Muscle layer of colon (tissue), 2 donors: ENCODE results near the gene ZSWIM6.

Experiments
- H3K27ac ChIP-seq: one replicate; pipeline ENCODE4 v1.7.0; 2013; ENCODE audit warnings: low read depth, mild to moderate bottlenecking, low read length, moderate library complexity
- H3K27me3 ChIP-seq, 2 donors: one replicate each; pipeline ENCODE4 v1.7.0; 2013; ENCODE audit warnings: low read length in 2 of 2, mild to moderate bottlenecking in 2 of 2; ENCODE audit not compliant: insufficient read depth in 2 of 2, control insufficient read depth in 1 of 2
- H3K36me3 ChIP-seq: one replicate; pipeline ENCODE4 v1.7.0; 2013; ENCODE audit warnings: mild to moderate bottlenecking, low read length; ENCODE audit not compliant: insufficient read depth
- H3K4me1 ChIP-seq: one replicate; pipeline ENCODE4 v1.7.0; 2013; ENCODE audit warnings: mild to moderate bottlenecking, low read length; ENCODE audit not compliant: insufficient read depth
- H3K4me3 ChIP-seq, 2 donors: one replicate each; pipeline ENCODE4 v1.7.0; 2013; ENCODE audit warnings: low read length in 2 of 2, low read depth in 1 of 2, mild to moderate bottlenecking in 1 of 2, moderate library complexity in 1 of 2
- H3K9ac ChIP-seq: one replicate; pipeline ENCODE4 v1.7.0; 2013; ENCODE audit warnings: low read length
- H3K9me3 ChIP-seq: one replicate; pipeline ENCODE4 v1.7.0; 2013; ENCODE audit warnings: mild to moderate bottlenecking, low read length
- donor health status: abdominal sarcoma.
- donor health status: Adenocarcinoma of cecum.

ZSWIM6 gene

DNA sequence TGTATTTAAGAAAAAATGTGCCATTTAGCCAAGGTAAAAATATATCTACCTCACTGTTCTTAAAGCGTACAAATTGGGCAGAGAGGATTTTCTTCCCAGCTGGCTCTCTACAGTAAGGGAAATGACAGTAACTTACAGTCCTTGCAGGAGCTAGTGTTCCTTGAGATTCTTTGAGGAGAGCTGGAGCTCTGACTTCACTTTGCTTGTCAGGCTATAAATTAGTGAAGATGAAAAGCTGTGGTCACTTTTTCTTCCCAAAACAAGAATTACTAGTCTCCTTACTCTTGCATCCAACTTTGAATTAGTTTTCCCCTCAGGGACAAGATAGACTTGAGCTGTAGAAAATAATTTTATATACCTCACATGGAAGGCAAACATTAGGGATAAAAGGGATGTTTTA is 129.9 kb downstream of the ZSWIM6 start:
- no peaks in the 10 kb centered on the region for H3K36me3 ChIP-seq
- H3K9ac ChIP-seq: no peak overlapping the region
- H3K27ac ChIP-seq: no peak overlapping the region
- no peak overlapping the region for H3K4me3 ChIP-seq
- no peaks in the 10 kb centered on the region for H3K9me3 ChIP-seq
- peaks cover 20% of the 10 kb centered on the region for H3K4me1 ChIP-seq
- H3K27me3 ChIP-seq: no peaks in the 10 kb centered on the region

DNA sequence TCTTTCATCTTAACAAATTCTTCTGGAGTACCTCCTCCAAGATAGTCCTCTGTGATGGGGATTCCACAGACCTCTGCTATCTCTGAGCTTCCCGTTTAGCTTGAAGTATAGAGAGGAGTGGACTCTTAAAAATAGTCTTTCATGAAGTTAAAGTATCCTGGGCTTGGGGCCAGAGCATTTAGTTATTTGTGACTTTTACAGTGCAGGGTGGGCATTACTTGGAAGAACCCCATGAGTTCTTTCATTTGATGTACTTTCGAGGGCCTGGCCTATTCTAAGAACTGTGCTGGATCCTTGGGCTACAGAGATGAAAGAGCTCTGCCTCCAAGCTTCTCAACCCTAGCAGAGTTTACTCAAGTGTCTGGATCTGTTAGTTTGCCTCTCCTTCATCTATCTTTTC is 131.5 kb downstream of the ZSWIM6 start:
- peaks cover 29% of the 10 kb centered on the region for H3K4me1 ChIP-seq
- no peaks in the 10 kb centered on the region for H3K9me3 ChIP-seq
- no peaks in the 10 kb centered on the region for H3K36me3 ChIP-seq

DNA sequence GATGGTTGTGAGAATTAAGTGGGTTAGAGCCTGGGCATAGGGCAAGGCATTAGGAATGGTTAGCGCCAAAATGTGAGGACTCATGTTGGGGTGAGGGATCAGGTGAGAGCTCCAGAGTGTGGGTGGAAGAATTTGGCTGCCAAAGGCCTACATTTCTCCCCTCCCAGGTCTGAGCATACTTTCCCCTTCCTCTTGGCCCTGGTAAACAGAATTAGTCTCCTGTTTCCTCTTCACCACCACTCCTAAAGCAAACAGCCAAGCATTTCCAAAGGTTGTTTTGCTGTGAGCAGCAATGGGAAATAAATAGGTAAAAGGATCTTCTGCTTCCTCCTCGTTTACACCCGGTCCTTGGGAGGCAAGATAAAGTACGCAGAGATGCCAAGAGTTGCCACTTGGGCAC is 132.5 kb downstream of the ZSWIM6 start:
- H3K27me3 ChIP-seq: no peaks in the 10 kb centered on the region
- H3K9ac ChIP-seq: no peak overlapping the region
- H3K36me3 ChIP-seq: no peaks in the 10 kb centered on the region
- no peaks in the 10 kb centered on the region for H3K9me3 ChIP-seq
- H3K27ac ChIP-seq: no peak overlapping the region
- no peak overlapping the region for H3K4me3 ChIP-seq
- H3K4me1 ChIP-seq: peaks cover 33% of the 10 kb centered on the region

More for the DNA sequence above, 131.5 kb downstream of the ZSWIM6 start:
- Histone ChIP-seq H3K9ac (no peak overlapping the region), H3K27ac (no peak overlapping the region), H3K27me3 (no peaks in the 10 kb centered on the region), H3K4me3 (no peak overlapping the region)

DNA sequence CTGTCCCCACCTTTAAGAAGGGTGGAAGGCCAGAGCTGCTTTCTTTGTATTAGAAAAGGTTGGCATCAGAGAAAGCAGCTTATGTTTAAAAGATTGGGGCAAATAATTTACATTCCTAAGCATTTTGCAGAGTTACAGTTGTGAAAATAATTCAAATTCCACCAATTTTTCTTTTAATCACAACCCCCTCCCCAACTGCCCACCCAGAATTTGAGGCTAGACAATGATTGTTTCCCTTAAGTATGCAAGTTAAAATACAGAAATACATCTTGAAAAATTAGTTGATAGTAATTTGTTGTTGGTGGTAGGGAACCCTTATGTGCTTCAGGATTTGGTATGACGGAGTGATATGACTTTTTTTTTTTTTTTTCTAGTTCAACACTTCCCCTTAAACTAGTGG is 133.0 kb downstream of the ZSWIM6 start:
- peaks cover 33% of the 10 kb centered on the region for H3K4me1 ChIP-seq
- no peak overlapping the region for H3K4me3 ChIP-seq
- H3K9me3 ChIP-seq: no peaks in the 10 kb centered on the region
- no peaks in the 10 kb centered on the region for H3K36me3 ChIP-seq
- H3K27me3 ChIP-seq: no peaks in the 10 kb centered on the region
- H3K27ac ChIP-seq: no peak overlapping the region
- no peak overlapping the region for H3K9ac ChIP-seq

DNA sequence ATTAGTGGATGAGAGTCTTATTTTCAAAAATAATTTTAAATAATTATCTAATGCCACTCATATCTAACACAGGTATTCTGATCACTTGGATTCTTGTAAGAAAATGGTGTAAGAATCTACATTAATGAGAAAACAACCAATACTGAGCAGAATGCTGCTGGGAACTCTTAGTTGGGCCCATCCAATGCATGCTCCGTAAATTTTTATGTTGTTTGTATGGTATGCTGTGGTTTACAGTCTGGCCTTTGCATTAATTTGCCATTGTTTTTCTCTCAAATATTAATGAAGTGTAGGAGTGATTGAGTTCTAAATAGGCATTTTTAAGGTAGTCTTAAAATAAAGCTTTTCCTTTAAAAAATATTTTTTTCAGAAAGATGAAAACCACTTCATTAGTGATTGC is 133.4 kb downstream of the ZSWIM6 start:
- H3K27me3 ChIP-seq: no peaks in the 10 kb centered on the region
- H3K9ac ChIP-seq: no peak overlapping the region
- no peaks in the 10 kb centered on the region for H3K36me3 ChIP-seq
- H3K4me3 ChIP-seq: no peak overlapping the region
- H3K27ac ChIP-seq: no peak overlapping the region
- no peaks in the 10 kb centered on the region for H3K9me3 ChIP-seq
- H3K4me1 ChIP-seq: peaks cover 33% of the 10 kb centered on the region

DNA sequence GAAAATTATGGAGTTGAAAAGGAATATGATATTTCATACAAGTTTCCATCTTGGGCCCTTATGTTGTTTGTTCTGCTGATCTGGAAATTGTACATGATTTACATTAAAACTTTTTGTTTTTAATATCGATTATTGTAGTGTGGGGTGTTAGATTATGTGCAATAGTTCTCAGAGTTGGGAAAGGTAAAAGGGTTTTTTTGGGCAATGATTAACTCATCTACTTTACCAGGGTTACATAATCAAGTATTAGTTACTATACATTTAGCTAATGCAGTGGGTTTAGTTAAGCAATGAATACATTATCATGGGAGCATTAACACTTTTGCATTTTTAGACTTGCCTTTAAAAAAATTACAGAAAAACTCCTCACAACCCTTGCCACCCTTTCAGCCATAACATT is 134.0 kb downstream of the ZSWIM6 start:
- Histone ChIP-seq H3K27ac (no peak overlapping the region), H3K9me3 (no peaks in the 10 kb centered on the region), H3K4me3 (no peak overlapping the region), H3K27me3 (no peaks in the 10 kb centered on the region), H3K4me1 (peaks cover 33% of the 10 kb centered on the region), H3K9ac (no peak overlapping the region), H3K36me3 (no peaks in the 10 kb centered on the region)

DNA sequence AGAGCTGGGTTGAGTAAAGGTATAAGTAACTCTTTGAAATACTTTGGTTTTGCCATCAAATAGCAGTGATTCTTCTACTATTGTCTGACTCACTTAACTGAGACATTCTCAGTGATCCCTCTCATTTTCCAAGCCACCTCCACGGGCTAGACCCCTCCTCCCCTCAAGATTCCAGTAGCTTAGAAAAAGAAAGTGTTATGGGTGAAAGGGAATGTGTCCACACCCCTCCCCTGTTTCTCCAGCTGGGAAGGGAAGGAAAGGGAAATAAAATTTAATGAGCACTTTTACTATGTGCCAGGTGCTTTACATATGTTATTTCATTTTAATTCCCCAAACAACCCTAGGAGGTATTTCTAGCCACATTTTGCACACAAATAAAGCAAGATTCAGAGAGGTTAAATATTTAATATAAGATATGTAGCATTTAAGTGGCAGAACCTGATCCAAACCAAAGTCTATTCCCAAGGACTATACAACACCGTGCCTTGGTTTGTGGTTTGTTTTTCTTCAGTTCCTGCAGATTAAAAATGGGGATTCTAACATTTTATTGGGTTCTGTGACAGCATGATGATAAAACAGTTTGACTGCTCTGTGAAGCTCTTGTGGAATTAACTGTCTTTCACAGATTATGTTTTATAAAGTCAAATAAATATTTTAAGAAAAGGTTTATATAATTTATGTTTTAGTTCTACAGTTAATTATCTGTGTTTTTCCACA is 135.9 kb downstream of the ZSWIM6 start:
- no peaks in the 10 kb centered on the region for H3K27me3 ChIP-seq
- H3K36me3 ChIP-seq: peaks cover 4% of the 10 kb centered on the region
- peaks cover 23% of the 10 kb centered on the region for H3K4me1 ChIP-seq
- H3K9me3 ChIP-seq: no peaks in the 10 kb centered on the region
- no peak overlapping the region for H3K9ac ChIP-seq
- no peak overlapping the region for H3K4me3 ChIP-seq
- no peak overlapping the region for H3K27ac ChIP-seq

DNA sequence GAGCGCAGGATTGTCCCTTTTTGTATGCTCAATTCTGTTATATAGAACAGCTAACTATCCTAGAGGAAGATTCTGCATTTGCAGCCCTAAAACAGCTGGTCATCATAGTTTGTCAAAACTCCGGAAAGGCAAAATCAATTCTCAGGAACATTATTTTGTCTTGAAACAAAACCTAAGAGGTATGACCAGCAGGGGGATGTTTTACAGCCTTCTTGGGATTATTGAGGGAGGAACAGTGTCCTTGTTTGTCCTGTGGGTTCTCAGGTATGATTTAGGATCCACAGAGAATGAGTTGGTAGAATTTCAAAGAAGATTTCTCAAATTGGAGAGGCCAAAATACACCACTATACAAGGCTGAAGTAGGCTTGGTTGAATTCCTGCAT is 136.4 kb downstream of the ZSWIM6 start:
- no peaks in the 10 kb centered on the region for H3K27me3 ChIP-seq
- H3K4me1 ChIP-seq: peaks cover 20% of the 10 kb centered on the region
- H3K36me3 ChIP-seq: peaks cover 5% of the 10 kb centered on the region
- no peaks in the 10 kb centered on the region for H3K9me3 ChIP-seq
- H3K27ac ChIP-seq: no peak overlapping the region
- no peak overlapping the region for H3K4me3 ChIP-seq
- H3K9ac ChIP-seq: no peak overlapping the region

DNA sequence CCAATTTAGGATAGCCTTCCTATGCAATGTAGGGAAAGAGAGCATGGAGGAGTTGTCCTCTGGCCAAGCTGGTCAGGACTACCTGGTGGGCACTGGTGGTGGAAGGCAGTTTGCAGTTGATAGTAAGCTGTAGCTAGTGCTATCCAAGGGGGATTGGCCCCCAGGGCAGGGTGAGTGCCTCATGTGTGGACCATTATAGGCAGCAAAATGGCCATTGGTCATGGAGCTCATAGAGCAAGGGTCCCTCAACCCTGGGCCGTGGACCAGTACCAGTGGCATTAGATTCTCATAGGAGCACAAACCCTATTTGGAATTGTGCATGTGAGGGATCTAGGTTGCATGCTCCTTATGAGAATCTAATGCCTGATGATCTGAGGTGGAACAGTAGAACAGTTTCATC is 139.3 kb downstream of the ZSWIM6 start:
- no peaks in the 10 kb centered on the region for H3K9me3 ChIP-seq
- no peak overlapping the region for H3K9ac ChIP-seq
- H3K27ac ChIP-seq: no peak overlapping the region
- H3K27me3 ChIP-seq: no peaks in the 10 kb centered on the region
- peaks cover 13% of the 10 kb centered on the region for H3K4me1 ChIP-seq
- H3K4me3 ChIP-seq: no peak overlapping the region
- peaks cover 5% of the 10 kb centered on the region for H3K36me3 ChIP-seq

DNA sequence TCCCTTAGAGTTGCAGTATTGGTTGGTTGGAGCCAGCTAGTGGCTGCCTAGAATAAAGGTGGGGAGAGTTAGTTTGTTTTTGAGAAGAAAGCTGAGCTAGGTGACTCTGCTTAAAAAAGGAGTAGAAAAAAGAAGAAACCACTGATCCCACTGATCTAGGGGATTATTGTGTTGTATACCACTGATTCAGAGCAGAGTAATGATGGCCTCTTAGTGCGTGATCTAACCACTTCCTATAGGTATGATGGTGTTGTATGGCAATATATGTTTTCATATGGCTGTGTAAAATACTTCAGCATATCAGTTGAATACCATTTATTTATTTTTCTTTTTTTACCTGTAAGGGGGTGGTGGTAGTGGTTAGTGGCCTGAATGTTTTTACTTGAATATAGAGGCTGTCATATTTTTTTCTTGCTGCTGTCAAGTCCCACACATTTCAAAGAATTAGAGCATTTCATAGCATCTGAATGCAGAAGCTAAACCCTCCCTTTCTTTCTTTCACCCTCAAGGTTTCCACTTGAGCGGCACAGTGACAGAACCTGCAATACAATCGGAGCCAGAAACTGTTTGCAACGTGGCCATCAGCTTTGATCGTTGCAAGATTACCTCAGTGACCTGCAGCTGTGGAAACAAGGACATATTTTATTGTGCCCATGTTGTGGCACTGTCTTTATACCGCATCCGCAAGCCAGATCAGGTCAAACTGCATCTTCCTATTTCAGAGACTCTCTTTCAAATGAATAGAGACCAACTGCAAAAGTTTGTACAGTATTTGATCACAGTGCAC is 140.3 kb downstream of the ZSWIM6 start:
- Histone ChIP-seq H3K4me1 (peaks cover 13% of the 10 kb centered on the region), H3K9me3 (no peaks in the 10 kb centered on the region), H3K27ac (no peak overlapping the region), H3K36me3 (peaks cover 5% of the 10 kb centered on the region), H3K9ac (no peak overlapping the region), H3K27me3 (no peaks in the 10 kb centered on the region), H3K4me3 (no peak overlapping the region)

DNA sequence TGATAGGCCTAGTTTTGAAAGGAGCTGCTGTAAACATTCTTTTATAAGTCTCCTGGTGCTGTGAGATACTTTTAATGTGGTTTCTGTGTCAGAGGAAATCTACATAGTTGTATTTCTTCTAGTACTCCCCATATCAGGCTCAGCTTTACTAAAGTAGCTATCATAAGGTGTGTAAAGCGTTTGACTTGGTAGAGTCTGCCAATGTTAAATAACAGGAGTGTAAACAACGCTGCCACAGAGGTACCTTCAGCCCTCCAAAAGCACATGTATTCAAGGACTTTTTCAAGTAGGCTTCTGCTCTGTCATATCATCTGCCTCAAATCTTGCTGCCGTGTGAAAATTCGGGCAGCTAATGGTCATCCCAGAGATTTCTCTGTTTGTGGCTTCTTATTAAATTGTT is 142.7 kb downstream of the ZSWIM6 start:
- Histone ChIP-seq H3K36me3 (peaks cover 5% of the 10 kb centered on the region), H3K27me3 (no peaks in the 10 kb centered on the region), H3K4me1 (peaks cover 4% of the 10 kb centered on the region), H3K4me3 (no peak overlapping the region), H3K27ac (no peak overlapping the region), H3K9me3 (no peaks in the 10 kb centered on the region), H3K9ac (no peak overlapping the region)

DNA sequence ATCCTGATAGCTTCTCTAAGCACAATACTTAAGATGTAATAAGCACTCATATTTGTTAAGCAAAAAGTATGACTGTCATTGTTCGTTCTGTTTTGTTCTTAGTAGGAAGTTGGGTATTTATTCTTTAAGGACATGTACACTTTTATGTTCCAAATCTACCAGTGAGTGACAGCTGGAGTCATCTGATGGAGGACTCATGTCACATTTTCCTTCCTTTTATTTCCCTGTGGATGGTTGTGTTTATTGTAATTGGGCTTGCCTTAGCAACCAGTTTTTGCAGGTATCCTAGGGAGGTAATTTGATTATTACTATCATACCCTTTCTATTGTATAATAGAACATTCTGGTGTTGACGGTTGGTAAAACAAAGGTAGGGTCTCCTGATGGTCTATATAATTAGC is 145.7 kb downstream of the ZSWIM6 start:
- peaks cover 4% of the 10 kb centered on the region for H3K4me1 ChIP-seq
- H3K9ac ChIP-seq: no peak overlapping the region
- peaks cover 2% of the 10 kb centered on the region for H3K36me3 ChIP-seq
- H3K27ac ChIP-seq: no peak overlapping the region
- no peak overlapping the region for H3K4me3 ChIP-seq
- H3K27me3 ChIP-seq: no peaks in the 10 kb centered on the region
- no peaks in the 10 kb centered on the region for H3K9me3 ChIP-seq
